GM23338 (cell line): ENCODE measurements around the gene GTF2F1. TPM values are rescaled to one million over a fixed set of nuclear protein-coding genes. Genes with fewer than 3 reads are reported as not detected.

ENCODE experiments used
- ATAC-seq: fragments of 200-7000 bp; cut with Tn5 transposase; 3 replicates; pipeline ENCODE4 v1.9.1; 2020
- DNase-seq: peaks from one replicate; pipeline ENCODE4 v3.0.0-alpha.2; 2015; ENCODE audit warnings: low spot score
- H2AFZ ChIP-seq: fragments of 200-600 bp; sonication (generic); 2 replicates; pipeline ENCODE4 v1.8.0; 2016; ENCODE audit warnings: antibody characterized with exemption, mild to moderate bottlenecking, moderate library complexity
- H3F3A ChIP-seq: fragments of 200-600 bp; sonication (generic); replicated peaks from 2 replicates; pipeline ENCODE4 v1.8.0; 2017; ENCODE audit warnings: antibody characterized with exemption, mixed run types, low read depth
- H3K27ac ChIP-seq: fragments of 200-600 bp; sonication (generic); 2 replicates; pipeline ENCODE4 v1.6.1; 2016; ENCODE audit warnings: low read depth
- H3K27me3 ChIP-seq: fragments of 200-600 bp; sonication (generic); 2 replicates; pipeline ENCODE4 v1.8.0; 2016; ENCODE audit warnings: mild to moderate bottlenecking, mixed run types, moderate library complexity; ENCODE audit not compliant: insufficient read depth
- H3K36me3 ChIP-seq: fragments of 200-600 bp; sonication (generic); 2 replicates; pipeline ENCODE4 v1.8.0; 2016; ENCODE audit warnings: mild to moderate bottlenecking; ENCODE audit not compliant: insufficient read depth
- H3K4me1 ChIP-seq: fragments of 200-600 bp; sonication (generic); 2 replicates; pipeline ENCODE4 v1.8.0; 2016; ENCODE audit warnings: mild to moderate bottlenecking, moderate library complexity; ENCODE audit not compliant: insufficient read depth
- H3K4me2 ChIP-seq: fragments of 200-600 bp; sonication (generic); 2 replicates; pipeline ENCODE4 v1.7.1; 2017; ENCODE audit warnings: mixed run types
- H3K4me3 ChIP-seq: fragments of 200-600 bp; sonication (generic); 2 replicates; pipeline ENCODE4 v1.6.1; 2016; ENCODE audit warnings: mixed run types
- H3K79me2 ChIP-seq: fragments of 200-600 bp; sonication (generic); replicated peaks from 2 replicates; pipeline ENCODE4 v1.8.0; 2017; ENCODE audit warnings: mild to moderate bottlenecking; ENCODE audit not compliant: insufficient read depth
- H3K9me2 ChIP-seq: fragments of 200-600 bp; sonication (generic); 2 replicates; pipeline ENCODE4 v1.8.0; 2017; ENCODE audit not compliant: insufficient read depth
- H4K20me1 ChIP-seq: fragments of 200-600 bp; sonication (generic); replicated peaks from 2 replicates; pipeline ENCODE4 v1.8.0; 2017; ENCODE audit warnings: mild to moderate bottlenecking; ENCODE audit not compliant: insufficient read depth
- H3K27ac Mint-ChIP-seq: 2 replicates; pipeline ENCODE4 v1.8.0; 2020; ENCODE audit warnings: inconsistent platforms, mild to moderate bottlenecking, moderate library complexity, mixed read lengths
- H3K27me3 Mint-ChIP-seq: 3 replicates; pipeline ENCODE4 v1.8.0; 2022; ENCODE audit warnings: low read depth, mild to moderate bottlenecking, moderate library complexity, mixed read lengths, inconsistent platforms; ENCODE audit not compliant: insufficient read depth, poor library complexity
- H3K36me3 Mint-ChIP-seq: 3 replicates; pipeline ENCODE4 v1.8.0; 2021; ENCODE audit warnings: low read depth, mild to moderate bottlenecking, inconsistent platforms, moderate library complexity, mixed read lengths
- H3K4me1 Mint-ChIP-seq: 3 replicates; pipeline ENCODE4 v1.8.0; 2020; ENCODE audit warnings: mild to moderate bottlenecking, inconsistent platforms, mixed read lengths
- H3K4me3 Mint-ChIP-seq: 3 replicates; pipeline ENCODE4 v1.8.0; 2021; ENCODE audit warnings: moderate library complexity, mild to moderate bottlenecking, inconsistent platforms, mixed read lengths
- H3K9me3 Mint-ChIP-seq: 3 replicates; pipeline ENCODE4 v1.8.0; 2020; ENCODE audit warnings: moderate library complexity, mild to moderate bottlenecking, inconsistent platforms, mixed read lengths
- CREB1 ChIP-seq: fragments of 250-450 bp; sonication (Bioruptor Pico); IDR thresholded peaks from 2 replicates; pipeline ENCODE4 v1.5.0; 2020; ENCODE audit warnings: low read depth, mild to moderate bottlenecking, moderate library complexity
- CTCF ChIP-seq, 2 experiments: fragments of 200-600 bp in 1 of 2; sonication (generic) in 1 of 2; conservative IDR thresholded peaks; 2 replicates each; pipeline versions ENCODE4 v1.5.1 to v1.6.1; 2016 to 2017; ENCODE audit warnings: antibody characterized with exemption in 2 of 2, low read depth in 2 of 2, mild to moderate bottlenecking in 2 of 2, moderate library complexity in 1 of 2
- ETS1 ChIP-seq: IDR thresholded peaks from 2 replicates; pipeline ENCODE4 v1.6.1; 2016; ENCODE audit warnings: antibody characterized with exemption
- EZH2 ChIP-seq: fragments of 200-600 bp; sonication (generic); IDR thresholded peaks from one replicate; pipeline ENCODE4 v1.8.0; 2017; ENCODE audit warnings: antibody characterized with exemption, mild to moderate bottlenecking, low read depth; ENCODE audit not compliant: unreplicated experiment
- EZH2phosphoT487 ChIP-seq: fragments of 200-600 bp; sonication (generic); IDR thresholded peaks from one replicate; pipeline ENCODE4 v1.8.1; 2018; ENCODE audit warnings: antibody characterized with exemption; ENCODE audit not compliant: unreplicated experiment
- JUNB ChIP-seq: IDR thresholded peaks from one replicate; pipeline ENCODE4 v1.6.1; 2016; ENCODE audit warnings: antibody characterized with exemption; ENCODE audit not compliant: unreplicated experiment
- POLR2AphosphoS5 ChIP-seq: IDR thresholded peaks from 2 replicates; pipeline ENCODE4 v1.6.1; 2016; ENCODE audit warnings: antibody characterized with exemption, low read depth
- REST ChIP-seq: IDR thresholded peaks from one replicate; pipeline ENCODE4 v1.6.1; 2018; ENCODE audit warnings: antibody characterized with exemption; ENCODE audit not compliant: unreplicated experiment
- STAT1 ChIP-seq: IDR thresholded peaks from one replicate; pipeline ENCODE4 v1.6.1; 2016; ENCODE audit warnings: antibody characterized with exemption; ENCODE audit not compliant: unreplicated experiment
- ZNF114 ChIP-seq: fragments of 250-450 bp; sonication (Bioruptor Pico); IDR thresholded peaks from 2 replicates; pipeline ENCODE4 v1.5.0; 2020; ENCODE audit warnings: mild to moderate bottlenecking, moderate library complexity
- ZNF462 ChIP-seq: fragments of 250-450 bp; sonication (Bioruptor Pico); IDR thresholded peaks from 2 replicates; pipeline ENCODE4 v1.5.0; 2020; ENCODE audit warnings: mild to moderate bottlenecking, moderate library complexity
- polyA plus RNA-seq: library from polyadenylated mRNA; unstranded; fragments of >200 nt; fragmentation: Nextera tagmentation; extraction: Ambion mirVana; gene quantifications from 2 replicates; pipeline ENCODE4 v1.2.1, GENCODE V29; 2016
- total RNA-seq: library from RNA; depleted of rRNA; stranded (reverse); fragments of >200 nt; shearing (Covaris generic); gene quantifications from 2 replicates; pipeline ENCODE4 v1.2.3, GENCODE V29; 2014

The GTF2F1 gene
- total and polyA plus RNA-seq, 2 experiments from 2014 or later, result 62.1 to 65.5 TPM

- Mint-ChIP-seq H3K36me3 (peaks cover 28% of the 10 kb centered on the region), H3K4me3 (no peak overlapping the region), H3K4me1 (peaks cover 12% of the 10 kb centered on the region), H3K27ac (no peak overlapping the region), H3K9me3 (peaks cover 9% of the 10 kb centered on the region), H3K27me3 (peaks cover 17% of the 10 kb centered on the region)
- H3K4me2 ChIP-seq, result no peak overlapping the region
- H3F3A ChIP-seq, result 0 out of 2 replicates have a peak, but pooled peaks cover under 1% of the 10 kb centered on the region
- H3K79me2 ChIP-seq, result peaks cover 20% of the 10 kb centered on the region
- DNase-seq, result no peak
- H3K9me2 ChIP-seq, result peaks cover 7% of the 10 kb centered on the region; the same call in 1 of the 2 replicates
- H2AFZ ChIP-seq, result no peak overlapping the region
- H3K27ac ChIP-seq, result no peak overlapping the region
- peaks cover 3% of the 10 kb centered on the region; the same call in 1 of the 2 replicates for H3K36me3 ChIP-seq
- no peak overlapping the region for H3K4me3 ChIP-seq
- no peak for TF ChIP-seq ETS1
- no peak for TF ChIP-seq POLR2AphosphoS5
- TF ChIP-seq EZH2, result no peak
- no peak for TF ChIP-seq CREB1
- no peak for TF ChIP-seq REST
- TF ChIP-seq JUNB, result no peak
- TF ChIP-seq ZNF114 (CRISPR knock-in tag), result no peak
- TF ChIP-seq CTCF (conservative IDR thresholded peaks at IDR 0.05; ENCODE audit: low read depth in 2 of 2), result no peak
- TF ChIP-seq STAT1, result no peak
- TF ChIP-seq ZNF462 (CRISPR knock-in tag), result no peak
- TF ChIP-seq EZH2phosphoT487, result no peak
- H3K4me1 ChIP-seq, result peaks cover 8% of the 10 kb centered on the region; the same call in 1 of the 2 replicates
- H3K27me3 ChIP-seq, result no peaks in the 10 kb centered on the region
- H4K20me1 ChIP-seq, result peaks cover 13% of the 10 kb centered on the region
- no peak for ATAC-seq
Observed at GRCh38 chr19:6427131-6427530, 34.2 kb upstream of the GTF2F1 start.
